Activated T-helper 1 cell treated with anti-CD3 and anti-CD28 coated beads, Interleukin-2, amount 50 U/mL, for 16 hours (primary cell): ENCODE data around the gene PTPN11.
"Not testable (repeated sequence)": the region's sequence is repeated elsewhere in the genome, so short reads cannot be mapped to it uniquely, and the experiment has no call there.

Experiments used
- DNase-seq, 2 donors: peaks; one replicate each; pipeline ENCODE4 v3.0.0-alpha.2; 2020; ENCODE audit warnings: low read depth in 1 of 2, low spot score in 1 of 2

Gene PTPN11

GRCh38 chr12:112409064-112409905 is 9.5 kb upstream of the PTPN11 start, which contains the start of gene RPL6:
RPL6 (minus strand) TSS chr12:112409605; CDS start chr12:112408656, 949 bp downstream.
- DNase-seq: peak; percentile 54 to 57

- no peak for DNase-seq
These were observed 8.9 kb upstream of the PTPN11 start for GRCh38 chr12:112409906-112410244.

- DNase-seq: no peak
These were observed 4.7 kb upstream of the PTPN11 start for GRCh38 chr12:112413855-112414625.

- DNase-seq: not testable (repeated sequence)
These were observed 3.3 kb upstream of the PTPN11 start for GRCh38 chr12:112415457-112415856.

- DNase-seq: no peak
These were observed 507 bp upstream of the PTPN11 start for GRCh38 chr12:112418273-112418607.

GRCh38 chr12:112419297-112420133 is 768 bp downstream of the PTPN11 start:
- DNase-seq: no peak

- DNase-seq: no peak
These were observed 2.0 kb downstream of the PTPN11 start for GRCh38 chr12:112420740-112421139.

- DNase-seq: no peak
These were observed 2.6 kb downstream of the PTPN11 start for GRCh38 chr12:112421363-112421762.

- DNase-seq: no peak
These were observed 3.8 kb downstream of the PTPN11 start for GRCh38 chr12:112422531-112422930.

- no peak for DNase-seq
These were observed 5.4 kb downstream of the PTPN11 start for GRCh38 chr12:112424126-112424525.

GRCh38 chr12:112425582-112426382 is 7.0 kb downstream of the PTPN11 start:
- no peak for DNase-seq

- no peak for DNase-seq
These were observed 9.0 kb downstream of the PTPN11 start for GRCh38 chr12:112427760-112428159.

- DNase-seq: no peak
These were observed 12.2 kb downstream of the PTPN11 start for GRCh38 chr12:112430929-112431328.

- DNase-seq: no peak
These were observed 13.2 kb downstream of the PTPN11 start for GRCh38 chr12:112431965-112432364.

GRCh38 chr12:112433551-112433950 is 14.8 kb downstream of the PTPN11 start:
- no peak for DNase-seq

GRCh38 chr12:112438645-112439044 is 19.9 kb downstream of the PTPN11 start:
- not testable (repeated sequence) for DNase-seq

- no peak for DNase-seq
These were observed 21.0 kb downstream of the PTPN11 start for GRCh38 chr12:112439769-112440168.

GRCh38 chr12:112440653-112441052 is 21.9 kb downstream of the PTPN11 start:
- not testable (repeated sequence) for DNase-seq

GRCh38 chr12:112443916-112444315 is 25.2 kb downstream of the PTPN11 start:
- DNase-seq: no peak

GRCh38 chr12:112446008-112446725 is 27.4 kb downstream of the PTPN11 start:
- DNase-seq: no peak
